PC-3 (cell line): Measurements from ENCODE around the gene CFAP299. TPM values are rescaled to one million over a fixed set of nuclear protein-coding genes. Genes with fewer than 3 reads are reported as not detected.
"Not testable (repeated sequence)": the region's sequence is repeated elsewhere in the genome, so short reads cannot be mapped to it uniquely, and the experiment has no call there.

ENCODE experiments used
- ATAC-seq: fragments of 200-7000 bp; cut with Tn5 transposase; 2 replicates; pipeline ENCODE4 v1.9.1; 2020; ENCODE audit warnings: mild to moderate bottlenecking, moderate library complexity
- BruUV-seq: library from RNA; stranded (reverse); fragments of 400-500 nt; replicated peaks from 2 replicates; lab custom pipeline; 2021; lab: Mats Ljungman, UMichigan
- CTCF ChIA-PET: fragments of 300-600 bp; sonication (Branson Sonifier 250); formaldehyde crosslinking; loops from one replicate; lab custom pipeline; 2022; ENCODE audit warnings: antibody characterized with exemption; lab: Charles Lee
- POLR2A ChIA-PET: fragments of 300-600 bp; sonication (Branson Sonifier 250); formaldehyde crosslinking; loops from one replicate; lab custom pipeline; 2022; ENCODE audit warnings: antibody characterized with exemption; ENCODE audit not compliant: unreplicated experiment; lab: Charles Lee
- DNase-seq: peaks from one replicate; pipeline ENCODE4 v3.0.0-alpha.2; 2015
- H2AFZ ChIP-seq: fragments of 300-600 bp; sonication (generic); 2 replicates; pipeline ENCODE4 v1.6.0; 2016; ENCODE audit warnings: antibody characterized with exemption, low read length
- H3F3A ChIP-seq: fragments of 300-600 bp; sonication (generic); one replicate; pipeline ENCODE4 v1.6.0; 2017; ENCODE audit warnings: antibody characterized with exemption, low read length, control low read depth, mild to moderate bottlenecking; ENCODE audit not compliant: unreplicated experiment
- H3K27ac ChIP-seq: fragments of 300-600 bp; sonication (generic); 2 replicates; pipeline ENCODE4 v1.5.1; 2016; ENCODE audit warnings: mild to moderate bottlenecking, low read length
- H3K27me3 ChIP-seq: fragments of 300-600 bp; sonication (generic); 2 replicates; pipeline ENCODE4 v1.6.1; 2016; ENCODE audit warnings: low read length, mixed read lengths
- H3K36me3 ChIP-seq: fragments of 300-600 bp; sonication (generic); 2 replicates; pipeline ENCODE4 v1.6.1; 2016; ENCODE audit warnings: low read depth, mixed run types, low read length, mixed read lengths
- H3K4me1 ChIP-seq: fragments of 300-600 bp; sonication (generic); 2 replicates; pipeline ENCODE4 v1.5.1; 2016; ENCODE audit warnings: low read length; ENCODE audit not compliant: insufficient read depth
- H3K4me2 ChIP-seq: fragments of 300-600 bp; sonication (generic); 2 replicates; pipeline ENCODE4 v1.6.0; 2016; ENCODE audit warnings: low read length
- H3K4me3 ChIP-seq: fragments of 300-600 bp; sonication (generic); 2 replicates; pipeline ENCODE4 v1.5.1; 2016; ENCODE audit warnings: mild to moderate bottlenecking, low read length, mixed read lengths
- H3K79me2 ChIP-seq: fragments of 300-600 bp; sonication (generic); 2 replicates; pipeline ENCODE4 v1.6.1; 2017; ENCODE audit warnings: low read length, mixed read lengths
- H3K9ac ChIP-seq: fragments of 300-600 bp; sonication (generic); 2 replicates; pipeline ENCODE4 v1.6.0; 2016; ENCODE audit warnings: mild to moderate bottlenecking, low read length
- H3K9me2 ChIP-seq: fragments of 300-600 bp; sonication (generic); replicated peaks from 2 replicates; pipeline ENCODE4 v1.6.1; 2016; ENCODE audit warnings: mixed run types, low read length, mixed read lengths
- H3K9me3 ChIP-seq: fragments of 300-600 bp; sonication (generic); 2 replicates; pipeline ENCODE4 v1.6.1; 2016; ENCODE audit warnings: low read length, mixed read lengths
- H4K20me1 ChIP-seq: fragments of 300-600 bp; sonication (generic); 2 replicates; pipeline ENCODE4 v1.6.1; 2016; ENCODE audit warnings: low read length, mixed read lengths
- EZH2 ChIP-seq: fragments of 300-600 bp; sonication (generic); IDR thresholded peaks from one replicate; pipeline ENCODE4 v1.6.1; 2017; ENCODE audit warnings: antibody characterized with exemption, mild to moderate bottlenecking, low read length; ENCODE audit not compliant: unreplicated experiment
- EZH2phosphoT487 ChIP-seq: fragments of 300-600 bp; sonication (generic); IDR thresholded peaks from 2 replicates; pipeline ENCODE4 v1.6.1; 2018; ENCODE audit warnings: mild to moderate bottlenecking, antibody characterized with exemption, low read length, borderline replicate concordance
- intact Hi-C: fragments of 100-400 bp; cut with micrococcal nuclease; formaldehyde crosslinking; loops from 2 replicates; pipeline ENCODE4 v1.9.0; 2023
- total RNA-seq: library from RNA; depleted of rRNA; stranded (reverse); fragments of >200 nt; gene quantifications from 2 replicates; pipeline ENCODE4 v1.2.3, GENCODE V29; 2014
- TF ChIP-seq, protein P1 (sequence below): fragments of 300-600 bp; sonication (generic); conservative IDR thresholded peaks from 2 replicates; pipeline ENCODE4 v1.5.1; 2017; ENCODE audit warnings: antibody characterized with exemption, low read depth, mild to moderate bottlenecking, low read length

The CFAP299 gene
- total RNA-seq, 1 experiment from 2014 or later, result not detected

- BruUV-seq, result no TSS peak
- H3K79me2 ChIP-seq, result no peaks in the 10 kb centered on the region
- no peaks in the 10 kb centered on the region for H3K9me3 ChIP-seq
- DNase-seq, result peak; percentile 15
- ChIA-PET POLR2A (no interaction called here), CTCF (no interaction called here)
- no peak overlapping the region for H3K27ac ChIP-seq
- H3K9me2 ChIP-seq, result no peaks in the 10 kb centered on the region
- no peak overlapping the region for H3K9ac ChIP-seq
- H3K4me3 ChIP-seq, result no peak overlapping the region
- no peaks in the 10 kb centered on the region for H3F3A ChIP-seq
- no peak overlapping the region for H3K4me2 ChIP-seq
- H4K20me1 ChIP-seq, result no peaks in the 10 kb centered on the region
- H3K27me3 ChIP-seq, result no peaks in the 10 kb centered on the region
- no peak for ATAC-seq
- H3K4me1 ChIP-seq, result no peaks in the 10 kb centered on the region
- TF ChIP-seq, protein P1, sequence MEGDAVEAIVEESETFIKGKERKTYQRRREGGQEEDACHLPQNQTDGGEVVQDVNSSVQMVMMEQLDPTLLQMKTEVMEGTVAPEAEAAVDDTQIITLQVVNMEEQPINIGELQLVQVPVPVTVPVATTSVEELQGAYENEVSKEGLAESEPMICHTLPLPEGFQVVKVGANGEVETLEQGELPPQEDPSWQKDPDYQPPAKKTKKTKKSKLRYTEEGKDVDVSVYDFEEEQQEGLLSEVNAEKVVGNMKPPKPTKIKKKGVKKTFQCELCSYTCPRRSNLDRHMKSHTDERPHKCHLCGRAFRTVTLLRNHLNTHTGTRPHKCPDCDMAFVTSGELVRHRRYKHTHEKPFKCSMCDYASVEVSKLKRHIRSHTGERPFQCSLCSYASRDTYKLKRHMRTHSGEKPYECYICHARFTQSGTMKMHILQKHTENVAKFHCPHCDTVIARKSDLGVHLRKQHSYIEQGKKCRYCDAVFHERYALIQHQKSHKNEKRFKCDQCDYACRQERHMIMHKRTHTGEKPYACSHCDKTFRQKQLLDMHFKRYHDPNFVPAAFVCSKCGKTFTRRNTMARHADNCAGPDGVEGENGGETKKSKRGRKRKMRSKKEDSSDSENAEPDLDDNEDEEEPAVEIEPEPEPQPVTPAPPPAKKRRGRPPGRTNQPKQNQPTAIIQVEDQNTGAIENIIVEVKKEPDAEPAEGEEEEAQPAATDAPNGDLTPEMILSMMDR, result no peak
- intact Hi-C loops, result no loop called here
- H3K36me3 ChIP-seq, result no peaks in the 10 kb centered on the region
- no peak overlapping the region for H2AFZ ChIP-seq
These were observed 462.6 kb downstream of the CFAP299 start for GRCh38 chr4:80798082-80798481.

GRCh38 chr4:80800719-80801118 lies 465.2 kb downstream of the CFAP299 start:
- H3K27me3 ChIP-seq, H3K4me1 ChIP-seq, DNase-seq, H3K9ac ChIP-seq, H2AFZ ChIP-seq, H3K27ac ChIP-seq, H3K79me2 ChIP-seq, H3K36me3 ChIP-seq, H3F3A ChIP-seq, H3K9me3 ChIP-seq, H4K20me1 ChIP-seq, H3K4me3 ChIP-seq, H3K4me2 ChIP-seq, POLR2A ChIA-PET, CTCF ChIA-PET, H3K9me2 ChIP-seq, BruUV-seq, intact Hi-C loops, ATAC-seq: not testable (repeated sequence)

GRCh38 chr4:80803337-80803736 lies 467.8 kb downstream of the CFAP299 start:
- no peaks in the 10 kb centered on the region for H4K20me1 ChIP-seq
- H3K9me2 ChIP-seq, result no peaks in the 10 kb centered on the region
- POLR2A ChIA-PET, result no interaction called here
- no peaks in the 10 kb centered on the region for H3K9me3 ChIP-seq
- no peak overlapping the region for H3K4me2 ChIP-seq
- no peaks in the 10 kb centered on the region for H3K36me3 ChIP-seq
- H2AFZ ChIP-seq, result no peak overlapping the region
- CTCF ChIA-PET, result no interaction called here
- H3K4me1 ChIP-seq, result no peaks in the 10 kb centered on the region
- H3K79me2 ChIP-seq, result no peaks in the 10 kb centered on the region
- H3K27me3 ChIP-seq, result no peaks in the 10 kb centered on the region
- H3K9ac ChIP-seq, result no peak overlapping the region
- DNase-seq (no peak), ATAC-seq (no peak)
- H3F3A ChIP-seq, result no peaks in the 10 kb centered on the region
- no peak overlapping the region for H3K27ac ChIP-seq
- BruUV-seq, result no TSS peak
- intact Hi-C loops, result no loop called here
- H3K4me3 ChIP-seq, result no peak overlapping the region
- TF ChIP-seq EZH2phosphoT487, result no peak

GRCh38 chr4:80806472-80806871 lies 470.9 kb downstream of the CFAP299 start:
- Histone ChIP-seq H2AFZ (no peak overlapping the region), H3K79me2 (no peaks in the 10 kb centered on the region), H3K4me3 (no peak overlapping the region), H3K27ac (no peak overlapping the region), H3K4me1 (no peaks in the 10 kb centered on the region), H3K4me2 (no peak overlapping the region), H4K20me1 (no peaks in the 10 kb centered on the region), H3K9me3 (no peaks in the 10 kb centered on the region), H3K9me2 (no peaks in the 10 kb centered on the region), H3K9ac (no peak overlapping the region), H3K36me3 (no peaks in the 10 kb centered on the region), H3F3A (no peaks in the 10 kb centered on the region), H3K27me3 (no peaks in the 10 kb centered on the region)
- no TSS peak for BruUV-seq
- intact Hi-C loops, result no loop called here
- POLR2A ChIA-PET, result no interaction called here
- TF ChIP-seq, protein P1, result no peak
- TF ChIP-seq EZH2 (no peak), EZH2phosphoT487 (no peak)
- DNase-seq, result no peak
- CTCF ChIA-PET, result no interaction called here
- ATAC-seq, result no peak
